ENCODE results near the gene RAB40AL. TPM values are rescaled to one million over a fixed set of nuclear protein-coding genes. Genes with fewer than 3 reads are reported as not detected.
"Not testable (repeated sequence)": the region's sequence is repeated elsewhere in the genome, so short reads cannot be mapped to it uniquely, and the experiment has no call there.

RAB40AL gene
- total and polyA plus RNA-seq, 4 donors, result 0.59 to 1.3 TPM; not detected in 2

GRCh38 chrX:102958794-102959193 lies 21.7 kb downstream of the RAB40AL start:
- Histone ChIP-seq H3K36me3 (ENCODE audit: control insufficient read depth, insufficient read depth, low read length) (no peaks in the 10 kb centered on the region), H3K9me3 (ENCODE audit: control insufficient read depth, insufficient read depth, low read length) (peaks cover 1% of the 10 kb centered on the region), H3K27me3 (ENCODE audit: control insufficient read depth, insufficient read depth, low read length) (no peaks in the 10 kb centered on the region), H3K27ac (ENCODE audit: low read depth, low read length) (no peak overlapping the region), H3K4me3 (ENCODE audit: low read depth, low read length) (no peak overlapping the region), H3K4me1 (ENCODE audit: control insufficient read depth, insufficient read depth, low read length) (no peaks in the 10 kb centered on the region)
- 49% methylated on average over 5 of the region's 5 CpGs for WGBS (ENCODE audit: insufficient coverage)
- DNase-seq (ENCODE audit: low read depth in 4 of 6, low spot score in 6 of 6), result peak in 1 of 6 donors; percentile 1

GRCh38 chrX:102959471-102959870 lies 22.4 kb downstream of the RAB40AL start:
- WGBS (ENCODE audit: insufficient coverage), result 57% methylated on average over 3 of the region's 4 CpGs
- no peaks in the 10 kb centered on the region for H3K4me1 ChIP-seq (ENCODE audit: control insufficient read depth, insufficient read depth, low read length)
- H3K4me3 ChIP-seq (ENCODE audit: low read depth, low read length), result no peak overlapping the region
- no peaks in the 10 kb centered on the region for H3K27me3 ChIP-seq (ENCODE audit: control insufficient read depth, insufficient read depth, low read length)
- DNase-seq (ENCODE audit: low read depth in 4 of 6, low spot score in 6 of 6), result no peak
- no peak overlapping the region for H3K27ac ChIP-seq (ENCODE audit: low read depth, low read length)
- no peaks in the 10 kb centered on the region for H3K36me3 ChIP-seq (ENCODE audit: control insufficient read depth, insufficient read depth, low read length)
- peaks cover 1% of the 10 kb centered on the region for H3K9me3 ChIP-seq (ENCODE audit: control insufficient read depth, insufficient read depth, low read length)

- WGBS (ENCODE audit: insufficient coverage), result no CpG with 5 or more reads among the region's 1 CpG
- DNase-seq (ENCODE audit: low read depth in 4 of 6, low spot score in 6 of 6), result no peak
- Histone ChIP-seq H3K27me3 (ENCODE audit: control insufficient read depth, insufficient read depth, low read length) (no peaks in the 10 kb centered on the region), H3K4me3 (ENCODE audit: low read depth, low read length) (no peak overlapping the region), H3K36me3 (ENCODE audit: control insufficient read depth, insufficient read depth, low read length) (no peaks in the 10 kb centered on the region), H3K27ac (ENCODE audit: low read depth, low read length) (no peak overlapping the region), H3K9me3 (ENCODE audit: control insufficient read depth, insufficient read depth, low read length) (no peaks in the 10 kb centered on the region), H3K4me1 (ENCODE audit: control insufficient read depth, insufficient read depth, low read length) (no peaks in the 10 kb centered on the region)
Measured at GRCh38 chrX:102963955-102964354, 26.9 kb downstream of the RAB40AL start.

- H3K4me3 ChIP-seq (ENCODE audit: low read depth, low read length), result no peak overlapping the region
- no peaks in the 10 kb centered on the region for H3K4me1 ChIP-seq (ENCODE audit: control insufficient read depth, insufficient read depth, low read length)
- no peak overlapping the region for H3K27ac ChIP-seq (ENCODE audit: low read depth, low read length)
- no peak for DNase-seq (ENCODE audit: low read depth in 4 of 6, low spot score in 6 of 6)
- no peaks in the 10 kb centered on the region for H3K36me3 ChIP-seq (ENCODE audit: control insufficient read depth, insufficient read depth, low read length)
- 0% methylated on average over 1 of the region's 1 CpG for WGBS (ENCODE audit: insufficient coverage)
- H3K9me3 ChIP-seq (ENCODE audit: control insufficient read depth, insufficient read depth, low read length), result peaks cover 4% of the 10 kb centered on the region
- H3K27me3 ChIP-seq (ENCODE audit: control insufficient read depth, insufficient read depth, low read length), result no peaks in the 10 kb centered on the region
Measured at GRCh38 chrX:102964940-102965339, 27.9 kb downstream of the RAB40AL start.

GRCh38 chrX:102966701-102967100 lies 29.6 kb downstream of the RAB40AL start:
- 82% methylated on average over 2 of the region's 3 CpGs for WGBS (ENCODE audit: insufficient coverage)
- Histone ChIP-seq H3K27ac (ENCODE audit: low read depth, low read length) (no peak overlapping the region), H3K36me3 (ENCODE audit: control insufficient read depth, insufficient read depth, low read length) (no peaks in the 10 kb centered on the region), H3K4me1 (ENCODE audit: control insufficient read depth, insufficient read depth, low read length) (no peaks in the 10 kb centered on the region), H3K9me3 (ENCODE audit: control insufficient read depth, insufficient read depth, low read length) (peaks cover 10% of the 10 kb centered on the region), H3K4me3 (ENCODE audit: low read depth, low read length) (no peak overlapping the region), H3K27me3 (ENCODE audit: control insufficient read depth, insufficient read depth, low read length) (no peaks in the 10 kb centered on the region)
- no peak for DNase-seq (ENCODE audit: low read depth in 4 of 6, low spot score in 6 of 6)

- H3K4me1 ChIP-seq (ENCODE audit: control insufficient read depth, insufficient read depth, low read length), result no peaks in the 10 kb centered on the region
- no peaks in the 10 kb centered on the region for H3K36me3 ChIP-seq (ENCODE audit: control insufficient read depth, insufficient read depth, low read length)
- 75% methylated on average over 2 of the region's 2 CpGs for WGBS (ENCODE audit: insufficient coverage)
Measured at GRCh38 chrX:102968216-102968615, 31.1 kb downstream of the RAB40AL start.

GRCh38 chrX:102971536-102971935 lies 34.5 kb downstream of the RAB40AL start:
- not testable (repeated sequence) for H3K27me3 ChIP-seq (ENCODE audit: control insufficient read depth, insufficient read depth, low read length); H3K4me3 ChIP-seq (ENCODE audit: low read depth, low read length); DNase-seq (ENCODE audit: low read depth in 4 of 6, low spot score in 6 of 6); H3K4me1 ChIP-seq (ENCODE audit: control insufficient read depth, insufficient read depth, low read length); H3K27ac ChIP-seq (ENCODE audit: low read depth, low read length); H3K9me3 ChIP-seq (ENCODE audit: control insufficient read depth, insufficient read depth, low read length); H3K36me3 ChIP-seq (ENCODE audit: control insufficient read depth, insufficient read depth, low read length)

More at GRCh38 chrX:102968216-102968615, 31.1 kb downstream of the RAB40AL start:
- Histone ChIP-seq H3K9me3 (ENCODE audit: control insufficient read depth, insufficient read depth, low read length) (peaks cover 10% of the 10 kb centered on the region), H3K27me3 (ENCODE audit: control insufficient read depth, insufficient read depth, low read length) (no peaks in the 10 kb centered on the region), H3K4me3 (ENCODE audit: low read depth, low read length) (no peak overlapping the region), H3K27ac (ENCODE audit: low read depth, low read length) (no peak overlapping the region)
- DNase-seq (ENCODE audit: low read depth in 4 of 6, low spot score in 6 of 6), result no peak

GRCh38 chrX:102975016-102975415 lies 37.9 kb downstream of the RAB40AL start:
- Histone ChIP-seq H3K4me3 (ENCODE audit: low read depth, low read length) (no peak overlapping the region), H3K4me1 (ENCODE audit: control insufficient read depth, insufficient read depth, low read length) (no peaks in the 10 kb centered on the region), H3K36me3 (ENCODE audit: control insufficient read depth, insufficient read depth, low read length) (no peaks in the 10 kb centered on the region), H3K27me3 (ENCODE audit: control insufficient read depth, insufficient read depth, low read length) (no peaks in the 10 kb centered on the region), H3K9me3 (ENCODE audit: control insufficient read depth, insufficient read depth, low read length) (peaks cover 5% of the 10 kb centered on the region), H3K27ac (ENCODE audit: low read depth, low read length) (no peak overlapping the region)
- 60% methylated on average over 1 of the region's 2 CpGs for WGBS (ENCODE audit: insufficient coverage)
- DNase-seq (ENCODE audit: low read depth in 4 of 6, low spot score in 6 of 6), result no peak

- DNase-seq (ENCODE audit: low read depth in 4 of 6, low spot score in 6 of 6), result no peak
- Histone ChIP-seq H3K27ac (ENCODE audit: low read depth, low read length) (no peak overlapping the region), H3K4me3 (ENCODE audit: low read depth, low read length) (no peak overlapping the region), H3K27me3 (ENCODE audit: control insufficient read depth, insufficient read depth, low read length) (peaks cover 5% of the 10 kb centered on the region), H3K4me1 (ENCODE audit: control insufficient read depth, insufficient read depth, low read length) (no peaks in the 10 kb centered on the region), H3K9me3 (ENCODE audit: control insufficient read depth, insufficient read depth, low read length) (peaks cover 4% of the 10 kb centered on the region), H3K36me3 (ENCODE audit: control insufficient read depth, insufficient read depth, low read length) (no peaks in the 10 kb centered on the region)
- WGBS (ENCODE audit: insufficient coverage), result 83% methylated on average over 1 of the region's 1 CpG
Measured at GRCh38 chrX:102976286-102976685, 39.2 kb downstream of the RAB40AL start.

- Histone ChIP-seq H3K27me3 (ENCODE audit: control insufficient read depth, insufficient read depth, low read length) (peaks cover 5% of the 10 kb centered on the region), H3K4me3 (ENCODE audit: low read depth, low read length) (no peak overlapping the region), H3K9me3 (ENCODE audit: control insufficient read depth, insufficient read depth, low read length) (no peaks in the 10 kb centered on the region), H3K4me1 (ENCODE audit: control insufficient read depth, insufficient read depth, low read length) (no peaks in the 10 kb centered on the region), H3K27ac (ENCODE audit: low read depth, low read length) (no peak overlapping the region), H3K36me3 (ENCODE audit: control insufficient read depth, insufficient read depth, low read length) (no peaks in the 10 kb centered on the region)
- WGBS (ENCODE audit: insufficient coverage), result 33% methylated on average over 3 of the region's 4 CpGs
- no peak for DNase-seq (ENCODE audit: low read depth in 4 of 6, low spot score in 6 of 6)
Measured at GRCh38 chrX:102976793-102977495, 39.9 kb downstream of the RAB40AL start.

Data from spinal cord (tissue), 10 donors.